ENCODE results near the gene DLGAP1. TPM values are rescaled to one million over a fixed set of nuclear protein-coding genes. Genes with fewer than 3 reads are reported as not detected.

Gene DLGAP1
- polyA plus RNA-seq, 4 donors = 0.22 to 0.47 TPM; not detected in 2

DNA sequence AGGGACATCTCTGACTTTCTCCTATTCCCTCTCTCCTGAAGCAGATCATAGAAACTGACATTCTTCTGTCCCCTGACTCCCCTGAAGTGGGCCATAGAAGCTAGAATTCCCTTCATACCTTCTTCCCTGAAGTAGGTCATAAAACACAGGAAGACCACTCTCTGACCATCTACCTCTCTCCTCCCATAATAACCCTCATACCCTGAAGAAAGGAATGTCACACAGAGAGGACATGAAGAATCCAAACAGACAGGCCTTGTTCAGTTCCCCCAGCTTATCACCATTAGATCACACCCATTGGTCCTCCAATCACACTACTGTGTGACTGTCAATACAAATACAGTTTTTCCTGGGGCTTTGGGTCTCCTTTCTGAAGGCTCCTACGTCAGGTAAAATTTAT, 347.1 kb downstream of the DLGAP1 start:
- WGBS, 3 donors = 34 to 64% (median 39%) methylated on average over 1 of the region's 1 CpG
- FAIRE-seq (no peak), DNase-seq (no peak)

DNA sequence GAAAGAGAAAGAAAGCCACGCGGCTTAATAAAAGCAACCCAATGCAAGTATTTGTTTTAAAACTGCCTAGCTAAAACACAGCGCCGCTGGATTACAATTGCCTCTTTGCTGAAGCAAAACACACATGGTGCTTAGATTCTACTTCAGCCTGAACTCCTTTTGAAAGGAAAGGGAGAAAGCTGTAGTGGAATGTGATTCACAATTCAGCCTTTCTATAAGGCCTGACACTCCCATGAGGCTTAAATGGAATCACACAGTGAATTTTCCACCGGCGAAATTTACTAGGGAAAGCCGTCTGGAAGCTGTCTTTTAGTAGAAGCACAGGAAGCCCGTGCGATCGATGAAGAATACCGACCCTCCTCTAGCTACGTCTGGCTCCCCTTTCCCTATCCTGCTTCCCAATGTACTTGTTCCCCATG, 348.0 kb downstream of the DLGAP1 start:
- FAIRE-seq (no peak), DNase-seq (no peak)
- WGBS, 3 donors = 74 to 79% (median 75%) methylated on average over 12 of the region's 12 CpGs
- no peaks in the 10 kb centered on the region for H3K27me3 ChIP-seq (ENCODE audit: control insufficient read depth in 3 of 3, insufficient read depth in 3 of 3, low read length in 3 of 3)
- no peak overlapping the region for H3K27ac ChIP-seq (ENCODE audit: low read depth in 1 of 3, low read length in 2 of 3)
- H3K4me1 ChIP-seq (ENCODE audit: control insufficient read depth in 3 of 3, insufficient read depth in 2 of 3, low read depth in 1 of 3, low read length in 2 of 3) = no peaks in the 10 kb centered on the region
- no peaks in the 10 kb centered on the region for H3K9me3 ChIP-seq (ENCODE audit: control insufficient read depth in 2 of 2, insufficient read depth in 1 of 2, low read depth in 1 of 2, low read length in 1 of 2)
- no peak overlapping the region for H3K4me3 ChIP-seq (ENCODE audit: low read depth in 1 of 3, low read length in 3 of 3)
- H3K36me3 ChIP-seq (ENCODE audit: control insufficient read depth in 3 of 3, insufficient read depth in 2 of 3, low read depth in 1 of 3, low read length in 3 of 3) = no peaks in the 10 kb centered on the region

More for the DNA sequence above, 347.1 kb downstream of the DLGAP1 start:
- Histone ChIP-seq H3K36me3 (ENCODE audit: control insufficient read depth in 3 of 3, insufficient read depth in 2 of 3, low read depth in 1 of 3, low read length in 3 of 3) (no peaks in the 10 kb centered on the region), H3K27ac (ENCODE audit: low read depth in 1 of 3, low read length in 2 of 3) (no peak overlapping the region), H3K4me3 (ENCODE audit: low read depth in 1 of 3, low read length in 3 of 3) (no peak overlapping the region), H3K27me3 (ENCODE audit: control insufficient read depth in 3 of 3, insufficient read depth in 3 of 3, low read length in 3 of 3) (no peaks in the 10 kb centered on the region), H3K4me1 (ENCODE audit: control insufficient read depth in 3 of 3, insufficient read depth in 2 of 3, low read depth in 1 of 3, low read length in 2 of 3) (no peaks in the 10 kb centered on the region), H3K9me3 (ENCODE audit: control insufficient read depth in 2 of 2, insufficient read depth in 1 of 2, low read depth in 1 of 2, low read length in 1 of 2) (no peaks in the 10 kb centered on the region)

DNA sequence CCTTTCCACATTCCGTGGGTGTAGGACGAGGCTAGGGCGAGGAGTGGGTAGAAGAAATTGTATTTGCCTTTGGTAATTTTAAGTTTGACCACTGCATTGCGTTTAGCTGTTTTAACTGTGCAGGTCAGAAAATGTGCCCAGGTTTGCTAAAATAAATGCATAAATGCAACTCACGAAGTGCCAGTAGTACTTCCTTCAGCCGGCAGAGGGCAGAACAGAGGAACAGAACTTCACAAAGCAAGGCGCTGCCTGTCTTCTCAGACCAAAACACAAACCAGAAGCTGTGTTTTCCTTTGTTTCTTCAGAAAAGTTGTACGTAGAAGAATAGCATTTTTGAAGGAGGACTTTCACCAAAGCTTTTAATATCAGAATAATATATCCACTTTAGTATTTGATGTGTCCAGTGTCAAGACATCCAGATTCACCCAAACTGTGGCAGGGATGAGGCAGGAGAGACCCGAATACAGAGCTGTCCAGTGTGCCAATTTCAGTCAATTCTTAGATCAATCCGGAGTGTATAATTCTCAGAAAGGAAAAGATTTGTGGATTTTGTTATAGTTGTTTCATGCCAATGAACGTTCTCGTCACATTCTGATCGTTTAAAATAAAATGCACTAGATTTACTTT, 348.6 kb downstream of the DLGAP1 start:
- H3K4me1 ChIP-seq (ENCODE audit: control insufficient read depth in 3 of 3, insufficient read depth in 2 of 3, low read depth in 1 of 3, low read length in 2 of 3) = no peaks in the 10 kb centered on the region
- H3K27me3 ChIP-seq (ENCODE audit: control insufficient read depth in 3 of 3, insufficient read depth in 3 of 3, low read length in 3 of 3) = no peaks in the 10 kb centered on the region
- H3K9me3 ChIP-seq (ENCODE audit: control insufficient read depth in 2 of 2, insufficient read depth in 1 of 2, low read depth in 1 of 2, low read length in 1 of 2) = no peaks in the 10 kb centered on the region
- DNase-seq (peak; percentile 49 to 64), FAIRE-seq (no peak)
- no peak overlapping the region for H3K27ac ChIP-seq (ENCODE audit: low read depth in 1 of 3, low read length in 2 of 3)
- H3K4me3 ChIP-seq (ENCODE audit: low read depth in 1 of 3, low read length in 3 of 3) = no peak overlapping the region
- no peaks in the 10 kb centered on the region for H3K36me3 ChIP-seq (ENCODE audit: control insufficient read depth in 3 of 3, insufficient read depth in 2 of 3, low read depth in 1 of 3, low read length in 3 of 3)
- 40 to 44% (median 42%) methylated on average over 13 of the region's 13 CpGs for WGBS, 3 donors

DNA sequence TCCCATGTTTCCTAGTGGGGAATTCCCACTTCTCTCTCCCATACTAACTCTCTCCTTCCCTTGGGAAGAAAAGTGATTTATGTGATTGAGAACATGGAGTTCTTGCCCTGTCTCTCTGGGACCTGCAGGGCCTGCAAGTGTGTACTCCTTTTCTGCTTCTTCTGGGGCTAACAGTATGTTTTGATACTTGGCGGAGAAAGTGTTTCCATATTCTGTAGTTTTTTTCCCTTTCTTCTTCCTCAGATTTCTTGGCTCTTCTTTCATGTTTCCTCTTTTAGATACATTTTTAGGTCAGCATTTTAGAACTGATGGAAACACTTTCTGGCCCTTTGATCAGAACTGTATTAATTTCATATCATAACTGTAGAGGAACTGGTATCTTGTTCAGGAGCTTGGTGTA, 352.2 kb downstream of the DLGAP1 start:
- no peaks in the 10 kb centered on the region for H3K9me3 ChIP-seq (ENCODE audit: control insufficient read depth in 2 of 2, insufficient read depth in 1 of 2, low read depth in 1 of 2, low read length in 1 of 2)
- FAIRE-seq = no peak
- no peak for DNase-seq
- no peak overlapping the region for H3K4me3 ChIP-seq (ENCODE audit: low read depth in 1 of 3, low read length in 3 of 3)
- WGBS, 3 donors = 86 to 97% (median 96%) methylated on average over 1 of the region's 1 CpG
- H3K36me3 ChIP-seq (ENCODE audit: control insufficient read depth in 3 of 3, insufficient read depth in 2 of 3, low read depth in 1 of 3, low read length in 3 of 3) = no peaks in the 10 kb centered on the region
- H3K4me1 ChIP-seq (ENCODE audit: control insufficient read depth in 3 of 3, insufficient read depth in 2 of 3, low read depth in 1 of 3, low read length in 2 of 3) = no peaks in the 10 kb centered on the region
- H3K27me3 ChIP-seq (ENCODE audit: control insufficient read depth in 3 of 3, insufficient read depth in 3 of 3, low read length in 3 of 3) = no peaks in the 10 kb centered on the region
- no peak overlapping the region for H3K27ac ChIP-seq (ENCODE audit: low read depth in 1 of 3, low read length in 2 of 3)

DNA sequence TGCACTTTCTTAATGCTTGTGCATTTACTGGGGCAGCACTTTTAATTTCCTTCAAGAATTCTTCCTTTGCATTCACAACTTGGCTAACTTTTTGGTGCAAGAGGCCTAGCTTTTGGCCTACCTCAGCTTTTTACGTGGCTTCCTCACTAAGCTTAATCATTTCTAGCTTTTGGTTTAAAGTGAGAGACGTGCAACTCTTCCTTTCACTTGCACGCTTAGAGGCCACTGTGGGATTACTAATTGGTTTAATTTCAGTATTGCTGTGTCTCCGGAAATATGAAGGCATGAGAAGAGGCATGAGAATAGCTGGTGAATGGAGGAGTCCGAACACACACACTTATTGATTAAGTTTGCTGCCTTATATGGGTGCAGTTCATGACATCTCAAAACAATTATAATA, 354.1 kb downstream of the DLGAP1 start:
- H3K4me3 ChIP-seq (ENCODE audit: low read depth in 1 of 3, low read length in 3 of 3) = no peak overlapping the region
- WGBS, 3 donors = 59 to 86% (median 85%) methylated on average over 5 of the region's 5 CpGs
- no peaks in the 10 kb centered on the region for H3K4me1 ChIP-seq (ENCODE audit: control insufficient read depth in 3 of 3, insufficient read depth in 2 of 3, low read depth in 1 of 3, low read length in 2 of 3)
- DNase-seq (no peak), FAIRE-seq (no peak)
- no peaks in the 10 kb centered on the region for H3K9me3 ChIP-seq (ENCODE audit: control insufficient read depth in 2 of 2, insufficient read depth in 1 of 2, low read depth in 1 of 2, low read length in 1 of 2)
- H3K27ac ChIP-seq (ENCODE audit: low read depth in 1 of 3, low read length in 2 of 3) = no peak overlapping the region
- no peaks in the 10 kb centered on the region for H3K27me3 ChIP-seq (ENCODE audit: control insufficient read depth in 3 of 3, insufficient read depth in 3 of 3, low read length in 3 of 3)
- H3K36me3 ChIP-seq (ENCODE audit: control insufficient read depth in 3 of 3, insufficient read depth in 2 of 3, low read depth in 1 of 3, low read length in 3 of 3) = no peaks in the 10 kb centered on the region

DNA sequence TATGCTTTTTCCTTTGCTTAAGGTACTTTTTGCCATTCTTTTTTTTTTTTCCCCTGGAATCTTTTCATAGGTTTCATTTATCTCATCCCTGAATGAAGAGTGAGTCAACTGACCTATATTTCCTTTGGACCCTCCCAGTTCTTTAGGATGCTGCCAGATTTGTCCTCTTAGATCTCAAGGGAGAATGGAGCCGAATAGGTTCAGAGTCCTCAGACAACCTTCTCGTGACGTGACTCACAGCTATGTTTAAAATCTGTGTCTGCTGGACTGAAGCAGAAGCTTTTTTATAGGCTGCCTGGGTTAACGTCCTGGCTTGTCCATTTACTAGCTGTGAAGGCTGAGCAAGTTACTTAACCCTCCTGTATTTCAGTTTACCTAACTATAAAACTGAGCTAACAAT, 358.6 kb downstream of the DLGAP1 start:
- Histone ChIP-seq H3K27me3 (ENCODE audit: control insufficient read depth in 3 of 3, insufficient read depth in 3 of 3, low read length in 3 of 3) (no peaks in the 10 kb centered on the region), H3K9me3 (ENCODE audit: control insufficient read depth in 2 of 2, insufficient read depth in 1 of 2, low read depth in 1 of 2, low read length in 1 of 2) (no peaks in the 10 kb centered on the region), H3K27ac (ENCODE audit: low read depth in 1 of 3, low read length in 2 of 3) (no peak overlapping the region), H3K4me3 (ENCODE audit: low read depth in 1 of 3, low read length in 3 of 3) (no peak overlapping the region), H3K4me1 (ENCODE audit: control insufficient read depth in 3 of 3, insufficient read depth in 2 of 3, low read depth in 1 of 3, low read length in 2 of 3) (no peaks in the 10 kb centered on the region), H3K36me3 (ENCODE audit: control insufficient read depth in 3 of 3, insufficient read depth in 2 of 3, low read depth in 1 of 3, low read length in 3 of 3) (no peaks in the 10 kb centered on the region)
- 6 to 39% (median 34%) methylated on average over 4 of the region's 4 CpGs for WGBS, 3 donors
- FAIRE-seq (no peak), DNase-seq (peak in 1 of 2 donors; percentile 43)

DNA sequence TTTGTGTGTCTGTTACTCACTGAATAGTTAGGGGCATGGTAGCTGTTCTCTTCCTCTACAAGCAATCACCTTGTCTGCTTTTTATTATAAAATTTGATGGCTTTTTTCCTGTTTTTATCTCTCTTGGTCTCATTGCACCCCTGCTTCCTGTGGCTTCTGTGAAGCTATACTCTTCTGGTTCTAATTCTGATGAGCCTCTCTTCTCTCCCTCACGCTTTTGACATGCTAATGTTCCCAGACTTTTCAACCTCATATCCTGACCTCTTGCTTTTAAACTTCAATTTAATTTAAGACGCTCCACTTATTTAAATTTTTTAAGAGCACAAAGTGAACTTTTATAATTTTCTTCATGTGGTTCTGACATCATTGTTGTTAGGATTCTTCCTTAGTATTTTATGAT, 361.4 kb downstream of the DLGAP1 start:
- Histone ChIP-seq H3K36me3 (ENCODE audit: control insufficient read depth in 3 of 3, insufficient read depth in 2 of 3, low read depth in 1 of 3, low read length in 3 of 3) (no peaks in the 10 kb centered on the region), H3K27ac (ENCODE audit: low read depth in 1 of 3, low read length in 2 of 3) (no peak overlapping the region), H3K4me3 (ENCODE audit: low read depth in 1 of 3, low read length in 3 of 3) (no peak overlapping the region), H3K27me3 (ENCODE audit: control insufficient read depth in 3 of 3, insufficient read depth in 3 of 3, low read length in 3 of 3) (no peaks in the 10 kb centered on the region), H3K4me1 (ENCODE audit: control insufficient read depth in 3 of 3, insufficient read depth in 2 of 3, low read depth in 1 of 3, low read length in 2 of 3) (no peaks in the 10 kb centered on the region), H3K9me3 (ENCODE audit: control insufficient read depth in 2 of 2, insufficient read depth in 1 of 2, low read depth in 1 of 2, low read length in 1 of 2) (no peaks in the 10 kb centered on the region)
- no peak for FAIRE-seq
- WGBS, 3 donors = 54 to 87% (median 74%) methylated on average over 2 of the region's 2 CpGs
- DNase-seq = no peak

DNA sequence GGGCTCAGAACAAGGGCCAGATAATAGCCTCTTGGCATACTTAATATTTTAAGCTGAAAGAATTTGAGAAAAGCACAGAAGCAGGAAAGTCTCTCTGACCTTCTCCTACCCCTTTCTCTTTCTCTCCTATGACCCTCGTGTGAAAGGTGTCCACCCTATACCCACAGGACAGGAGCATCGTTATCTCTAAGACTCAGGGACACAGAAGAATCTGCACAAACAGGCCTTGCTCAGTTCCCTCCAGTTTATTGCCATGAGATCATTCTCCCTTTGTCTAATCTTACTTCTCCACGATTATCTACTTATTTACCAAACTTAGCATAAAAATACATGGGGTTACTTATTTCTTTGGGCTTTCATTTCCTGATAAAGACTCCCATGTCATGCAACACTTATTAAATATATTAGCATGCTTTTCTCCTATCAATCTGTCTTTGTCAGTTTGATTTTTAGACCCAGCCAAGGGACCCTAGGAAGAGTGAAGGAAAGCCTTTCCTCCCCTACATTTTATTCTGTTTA, 370.7 kb downstream of the DLGAP1 start:
- Histone ChIP-seq H3K36me3 (ENCODE audit: control insufficient read depth in 3 of 3, insufficient read depth in 2 of 3, low read depth in 1 of 3, low read length in 3 of 3) (no peaks in the 10 kb centered on the region), H3K9me3 (ENCODE audit: control insufficient read depth in 2 of 2, insufficient read depth in 1 of 2, low read depth in 1 of 2, low read length in 1 of 2) (no peaks in the 10 kb centered on the region), H3K4me3 (ENCODE audit: low read depth in 1 of 3, low read length in 3 of 3) (no peak overlapping the region), H3K27ac (ENCODE audit: low read depth in 1 of 3, low read length in 2 of 3) (no peak overlapping the region), H3K27me3 (ENCODE audit: control insufficient read depth in 3 of 3, insufficient read depth in 3 of 3, low read length in 3 of 3) (no peaks in the 10 kb centered on the region), H3K4me1 (ENCODE audit: control insufficient read depth in 3 of 3, insufficient read depth in 2 of 3, low read depth in 1 of 3, low read length in 2 of 3) (no peaks in the 10 kb centered on the region)
- DNase-seq (no peak), FAIRE-seq (no peak)
- WGBS, 3 donors = 20 to 32% (median 22%) methylated on average over 3 of the region's 3 CpGs

DNA sequence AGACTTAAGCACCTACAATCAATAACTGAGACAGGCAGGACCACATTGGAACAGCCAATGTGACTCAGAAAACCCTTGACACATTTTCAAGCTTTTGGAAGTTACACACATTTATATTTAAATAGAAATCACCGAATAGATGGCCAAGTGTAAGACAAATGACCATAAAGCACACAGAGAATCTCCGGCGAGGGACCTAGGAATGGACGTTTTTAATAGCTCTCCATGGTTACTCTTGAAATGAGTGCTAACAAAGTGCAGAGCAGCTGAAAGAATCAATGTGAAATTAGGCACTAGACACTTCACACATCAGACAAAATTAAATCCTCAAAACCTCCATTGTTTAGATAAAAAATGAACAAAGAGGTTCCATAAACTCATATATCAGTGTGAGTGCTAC, 376.9 kb downstream of the DLGAP1 start:
- FAIRE-seq (no peak), DNase-seq (no peak)
- H3K36me3 ChIP-seq (ENCODE audit: control insufficient read depth in 3 of 3, insufficient read depth in 2 of 3, low read depth in 1 of 3, low read length in 3 of 3) = no peaks in the 10 kb centered on the region
- no peaks in the 10 kb centered on the region for H3K27me3 ChIP-seq (ENCODE audit: control insufficient read depth in 3 of 3, insufficient read depth in 3 of 3, low read length in 3 of 3)
- WGBS, 3 donors = 73 to 77% (median 77%) methylated on average over 4 of the region's 4 CpGs
- no peak overlapping the region for H3K27ac ChIP-seq (ENCODE audit: low read depth in 1 of 3, low read length in 2 of 3)
- no peaks in the 10 kb centered on the region for H3K4me1 ChIP-seq (ENCODE audit: control insufficient read depth in 3 of 3, insufficient read depth in 2 of 3, low read depth in 1 of 3, low read length in 2 of 3)
- no peaks in the 10 kb centered on the region for H3K9me3 ChIP-seq (ENCODE audit: control insufficient read depth in 2 of 2, insufficient read depth in 1 of 2, low read depth in 1 of 2, low read length in 1 of 2)
- no peak overlapping the region for H3K4me3 ChIP-seq (ENCODE audit: low read depth in 1 of 3, low read length in 3 of 3)
